Measurements from ENCODE around the gene CPNE4.

The CPNE4 gene

DNA sequence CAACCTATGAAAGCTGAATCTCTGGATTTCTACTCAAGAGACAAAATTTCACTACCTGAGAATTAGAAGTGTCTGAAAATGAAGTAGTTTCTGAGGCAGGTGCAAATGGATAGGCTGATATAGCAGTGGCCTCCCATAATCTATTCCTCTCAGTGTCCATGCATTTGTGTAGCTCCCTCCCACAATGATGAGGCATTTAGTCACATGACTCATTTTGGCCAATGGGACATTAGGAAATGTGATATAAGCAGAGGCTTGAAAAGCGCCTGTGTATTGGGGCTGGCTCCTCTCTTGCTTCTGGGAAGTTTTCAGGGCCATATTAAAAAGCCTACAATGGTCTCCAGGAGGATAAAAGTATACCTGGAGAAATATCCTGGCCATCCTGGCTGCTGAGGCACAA is 452.4 kb downstream of the CPNE4 start:
- peaks cover 4% of the 10 kb centered on the region for H3K27me3 Mint-ChIP-seq
- no peaks in the 10 kb centered on the region for H3K9me3 Mint-ChIP-seq
- no peaks in the 10 kb centered on the region for H3K36me3 Mint-ChIP-seq
- no peaks in the 10 kb centered on the region for H3K4me1 Mint-ChIP-seq
- no peak overlapping the region for H3K4me3 Mint-ChIP-seq
- no peak overlapping the region for H3K27ac Mint-ChIP-seq

DNA sequence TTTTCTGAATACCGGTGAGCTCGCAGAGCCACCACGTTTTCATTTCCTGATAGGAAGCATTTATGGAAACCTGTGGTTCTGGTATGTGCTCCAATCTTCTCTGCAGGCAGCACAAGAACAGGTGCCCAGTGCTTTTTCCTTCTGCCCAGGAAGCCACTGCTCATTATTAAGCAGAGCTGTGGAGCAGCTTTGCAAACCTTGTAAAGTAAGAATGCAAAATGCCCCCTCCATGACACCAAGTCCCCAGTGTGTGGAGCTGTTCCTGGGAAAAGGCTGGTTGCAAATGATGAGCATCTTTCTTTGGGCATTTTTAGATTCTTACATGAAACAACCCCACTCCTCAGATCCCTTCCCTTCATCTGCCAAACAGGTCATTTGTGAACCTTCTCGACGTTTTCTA is 466.4 kb downstream of the CPNE4 start:
- H3K9me3 Mint-ChIP-seq, result no peaks in the 10 kb centered on the region
- H3K4me1 Mint-ChIP-seq, result no peaks in the 10 kb centered on the region
- H3K4me3 Mint-ChIP-seq, result no peak overlapping the region
- peaks cover 13% of the 10 kb centered on the region for H3K27me3 Mint-ChIP-seq
- no peaks in the 10 kb centered on the region for H3K36me3 Mint-ChIP-seq
- no peak overlapping the region for H3K27ac Mint-ChIP-seq

DNA sequence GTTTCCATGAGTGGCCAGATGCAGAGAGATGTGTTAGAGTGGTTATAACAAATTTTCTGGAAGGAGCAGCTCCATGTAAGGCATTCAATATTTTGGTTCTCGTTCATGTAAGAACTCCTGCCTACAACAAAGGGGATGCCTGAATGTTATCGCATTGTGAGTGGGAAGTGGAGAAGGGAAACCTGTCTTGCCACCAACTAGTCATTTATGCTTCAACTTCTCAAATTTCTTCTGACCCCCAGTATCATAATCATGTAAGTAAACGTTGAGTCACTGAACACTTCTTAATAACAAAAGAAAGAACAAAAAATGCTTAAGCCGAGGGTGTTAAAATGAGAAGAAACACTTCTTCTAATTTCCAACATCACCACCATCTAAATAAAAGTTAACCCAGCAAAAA is 470.0 kb downstream of the CPNE4 start:
- Mint-ChIP-seq H3K27me3 (peaks cover 22% of the 10 kb centered on the region), H3K9me3 (no peaks in the 10 kb centered on the region), H3K36me3 (no peaks in the 10 kb centered on the region), H3K4me3 (no peak overlapping the region), H3K27ac (no peak overlapping the region), H3K4me1 (no peaks in the 10 kb centered on the region)

DNA sequence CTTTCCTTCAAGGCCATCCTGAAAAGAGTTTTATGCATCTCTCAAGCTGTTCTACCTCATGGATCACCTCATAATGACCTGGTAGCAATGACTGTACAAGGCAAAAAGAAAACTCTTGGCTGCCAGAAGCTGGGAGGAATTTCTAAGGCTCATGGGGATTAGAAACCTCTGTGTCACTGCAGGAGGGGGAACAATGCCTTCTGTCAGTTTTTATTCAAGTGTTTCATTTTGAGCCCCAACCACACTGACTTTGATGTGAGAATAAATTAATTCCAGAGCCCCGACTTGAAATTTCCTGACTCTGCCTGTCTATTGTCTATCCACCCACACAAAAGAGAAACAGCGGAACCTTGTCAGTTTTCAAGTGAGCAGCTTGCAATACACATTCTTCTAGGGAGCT is 473.3 kb downstream of the CPNE4 start:
- no peak overlapping the region for H3K4me3 Mint-ChIP-seq
- no peaks in the 10 kb centered on the region for H3K4me1 Mint-ChIP-seq
- peaks cover 24% of the 10 kb centered on the region for H3K27me3 Mint-ChIP-seq
- H3K36me3 Mint-ChIP-seq, result no peaks in the 10 kb centered on the region
- no peaks in the 10 kb centered on the region for H3K9me3 Mint-ChIP-seq
- no peak overlapping the region for H3K27ac Mint-ChIP-seq

DNA sequence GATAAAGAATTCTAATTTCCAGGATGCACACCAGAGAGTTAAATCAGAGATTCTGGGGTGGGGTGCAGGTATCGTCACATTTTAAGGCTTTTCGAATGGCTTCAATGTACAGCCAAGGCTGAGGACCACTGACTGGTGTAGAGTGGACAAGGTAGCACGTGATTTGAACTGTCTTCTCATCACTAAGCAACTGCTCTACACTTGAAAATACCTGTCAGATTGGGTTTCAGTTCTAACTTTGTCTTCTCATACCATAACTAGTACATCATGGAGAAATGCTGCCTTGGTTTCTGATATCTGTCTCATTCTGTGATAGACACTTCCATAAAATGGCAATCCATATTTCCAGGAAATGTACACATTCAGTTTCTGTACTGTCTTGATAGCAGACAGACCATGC is 474.0 kb downstream of the CPNE4 start:
- no peaks in the 10 kb centered on the region for H3K36me3 Mint-ChIP-seq
- H3K27ac Mint-ChIP-seq, result no peak overlapping the region
- peaks cover 24% of the 10 kb centered on the region for H3K27me3 Mint-ChIP-seq
- H3K4me3 Mint-ChIP-seq, result no peak overlapping the region
- no peaks in the 10 kb centered on the region for H3K9me3 Mint-ChIP-seq
- no peaks in the 10 kb centered on the region for H3K4me1 Mint-ChIP-seq

DNA sequence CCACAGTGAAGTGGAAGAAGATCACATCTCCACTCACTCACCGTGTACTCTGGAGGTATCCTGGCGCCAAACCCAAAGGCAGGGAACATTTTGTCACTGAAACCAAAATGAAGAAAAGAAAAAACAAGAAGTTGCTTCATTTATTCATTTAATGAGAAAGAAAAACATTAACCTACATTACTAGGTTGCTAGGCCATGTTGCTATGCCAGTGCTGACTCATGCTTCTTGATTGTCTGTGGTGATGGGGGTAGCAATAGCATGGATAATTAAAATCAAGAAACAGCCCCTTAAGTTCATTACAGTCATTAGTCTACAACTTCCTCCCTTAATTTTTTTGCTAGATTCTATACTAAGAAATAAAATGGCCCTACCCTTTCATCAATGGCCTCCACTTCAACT is 479.4 kb downstream of the CPNE4 start:
- peaks cover 11% of the 10 kb centered on the region for H3K27me3 Mint-ChIP-seq

DNA sequence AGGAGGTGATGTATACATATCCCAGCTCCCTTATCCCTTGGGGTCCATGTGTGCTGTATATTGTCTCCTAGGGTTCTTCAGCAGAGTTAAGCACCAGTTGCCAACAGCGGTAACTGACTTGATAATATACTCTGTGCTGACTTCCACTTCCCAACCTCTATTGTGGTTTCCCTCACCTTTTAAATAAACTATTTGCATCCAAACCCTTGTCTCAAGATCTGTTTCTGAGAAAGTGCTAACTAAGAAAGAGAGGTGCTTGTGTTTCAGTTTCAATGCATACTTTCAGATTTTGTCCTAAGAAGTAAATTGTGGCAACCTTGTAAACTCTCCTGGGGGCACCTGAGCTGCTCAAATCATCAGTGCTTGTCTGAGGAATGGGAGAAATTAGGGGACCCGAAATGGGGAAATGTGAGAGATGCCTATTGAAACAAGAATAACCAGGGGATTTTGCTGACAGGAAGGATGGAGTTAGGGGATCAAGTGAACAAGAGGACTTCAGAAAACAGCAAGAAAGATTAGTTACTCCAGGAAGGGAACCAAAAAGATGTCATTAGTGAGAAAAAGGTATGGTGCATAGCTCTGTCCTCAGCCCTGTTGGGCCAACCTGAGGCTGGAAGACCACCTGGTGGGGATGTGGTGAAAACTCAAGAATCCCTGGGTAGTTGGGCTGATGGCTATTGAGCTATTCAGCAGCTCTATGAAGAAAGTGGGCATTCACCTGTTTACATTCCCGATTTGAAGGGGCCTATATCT is 481.1 kb downstream of the CPNE4 start:
- H3K9me3 Mint-ChIP-seq, result no peaks in the 10 kb centered on the region

More for the DNA sequence above, 479.4 kb downstream of the CPNE4 start:
- Mint-ChIP-seq H3K36me3 (no peaks in the 10 kb centered on the region), H3K4me3 (no peak overlapping the region), H3K27ac (no peak overlapping the region), H3K9me3 (no peaks in the 10 kb centered on the region), H3K4me1 (no peaks in the 10 kb centered on the region)

DNA sequence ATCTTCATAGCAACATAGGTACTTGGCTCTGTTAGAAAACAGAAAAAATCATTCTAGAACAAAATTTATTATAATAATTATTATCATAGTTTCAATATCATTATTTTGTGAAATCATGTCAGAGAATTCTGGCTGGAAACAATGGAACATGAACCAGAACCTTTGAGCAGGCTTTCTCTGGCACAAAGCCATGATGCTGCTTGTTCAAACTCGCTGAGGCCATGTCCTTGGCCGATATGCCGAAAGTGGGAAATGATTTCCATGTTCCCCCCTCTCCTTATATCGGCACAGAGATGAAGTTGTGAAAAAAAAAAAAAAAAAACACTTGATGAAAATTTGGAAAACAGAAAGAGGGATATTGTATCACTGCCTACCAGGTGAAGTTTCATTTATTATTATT is 483.1 kb downstream of the CPNE4 start:
- no peak overlapping the region for H3K27ac Mint-ChIP-seq
- no peaks in the 10 kb centered on the region for H3K36me3 Mint-ChIP-seq
- H3K4me1 Mint-ChIP-seq, result no peaks in the 10 kb centered on the region
- no peak overlapping the region for H3K4me3 Mint-ChIP-seq
- no peaks in the 10 kb centered on the region for H3K9me3 Mint-ChIP-seq
- H3K27me3 Mint-ChIP-seq, result peaks cover 8% of the 10 kb centered on the region

More for the DNA sequence above, 481.1 kb downstream of the CPNE4 start:
- H3K4me1 Mint-ChIP-seq, result no peaks in the 10 kb centered on the region
- H3K27ac Mint-ChIP-seq, result no peak overlapping the region
- no peak overlapping the region for H3K4me3 Mint-ChIP-seq
- H3K27me3 Mint-ChIP-seq, result peaks cover 9% of the 10 kb centered on the region
- H3K36me3 Mint-ChIP-seq, result no peaks in the 10 kb centered on the region

DNA sequence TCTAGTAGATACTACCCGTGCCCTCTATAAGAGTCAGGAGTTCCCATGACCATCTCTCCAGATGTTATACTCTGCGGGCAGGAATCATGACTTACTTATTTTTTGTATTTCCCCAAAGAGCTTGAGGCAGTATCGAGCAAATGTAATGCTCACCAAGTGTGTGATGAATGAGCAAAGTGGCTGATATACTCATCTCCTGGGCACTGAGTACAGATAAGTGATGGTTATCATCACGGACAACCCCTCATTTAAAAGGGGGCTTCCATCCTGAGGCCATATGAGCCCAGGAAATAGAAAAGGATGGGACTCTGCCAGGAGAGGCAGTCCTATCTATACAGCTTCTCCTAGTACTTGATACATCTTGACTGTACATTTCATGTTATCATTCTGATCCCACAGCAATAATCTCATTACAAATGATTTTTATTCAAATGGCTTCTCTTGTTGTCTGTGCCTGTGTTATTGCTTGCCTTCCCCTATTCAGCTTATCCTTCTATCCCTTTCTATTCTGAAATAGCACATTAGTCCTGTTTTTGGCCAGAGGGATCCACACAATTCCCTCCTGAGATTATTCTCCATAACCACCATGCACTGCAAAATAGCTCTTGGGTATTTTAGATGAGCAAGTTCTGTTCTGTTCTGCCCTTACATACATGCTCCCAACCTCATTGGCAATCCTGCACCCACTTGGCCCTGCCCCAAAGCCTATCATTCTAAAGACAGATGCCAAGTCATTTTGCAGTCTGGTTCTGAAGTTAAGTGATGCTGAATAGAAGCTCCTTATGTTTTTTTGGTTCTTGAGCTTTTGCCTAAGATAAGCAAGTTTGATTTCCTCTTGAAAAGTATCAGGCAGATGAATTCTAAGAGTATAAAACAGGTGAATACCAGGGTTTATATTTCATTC is 484.0 kb downstream of the CPNE4 start:
- Mint-ChIP-seq H3K4me3 (no peak overlapping the region), H3K36me3 (no peaks in the 10 kb centered on the region), H3K4me1 (no peaks in the 10 kb centered on the region), H3K27me3 (peaks cover 8% of the 10 kb centered on the region), H3K27ac (no peak overlapping the region), H3K9me3 (no peaks in the 10 kb centered on the region)

DNA sequence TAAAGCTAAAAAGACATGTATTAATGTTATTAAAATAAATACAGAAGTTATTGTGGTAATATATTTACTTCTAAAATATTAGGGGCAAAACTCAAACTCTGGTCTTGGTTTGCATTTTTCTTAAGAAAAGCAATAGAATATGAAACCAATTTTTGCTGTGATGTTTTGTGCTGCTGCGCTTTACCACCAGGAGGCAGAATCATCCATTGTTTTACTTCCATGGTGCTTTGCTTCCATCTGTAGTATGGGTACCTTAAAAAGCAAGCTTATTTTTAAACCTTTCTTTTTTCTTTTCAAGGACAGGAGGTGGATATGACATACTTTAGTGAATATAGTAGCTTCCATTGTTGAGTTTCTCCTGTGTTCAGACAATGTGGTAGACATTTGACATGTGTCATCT is 485.5 kb downstream of the CPNE4 start:
- H3K4me1 Mint-ChIP-seq, result no peaks in the 10 kb centered on the region
- H3K36me3 Mint-ChIP-seq, result no peaks in the 10 kb centered on the region
- H3K27me3 Mint-ChIP-seq, result peaks cover 14% of the 10 kb centered on the region
- H3K9me3 Mint-ChIP-seq, result no peaks in the 10 kb centered on the region
- H3K4me3 Mint-ChIP-seq, result no peak overlapping the region
- no peak overlapping the region for H3K27ac Mint-ChIP-seq

DNA sequence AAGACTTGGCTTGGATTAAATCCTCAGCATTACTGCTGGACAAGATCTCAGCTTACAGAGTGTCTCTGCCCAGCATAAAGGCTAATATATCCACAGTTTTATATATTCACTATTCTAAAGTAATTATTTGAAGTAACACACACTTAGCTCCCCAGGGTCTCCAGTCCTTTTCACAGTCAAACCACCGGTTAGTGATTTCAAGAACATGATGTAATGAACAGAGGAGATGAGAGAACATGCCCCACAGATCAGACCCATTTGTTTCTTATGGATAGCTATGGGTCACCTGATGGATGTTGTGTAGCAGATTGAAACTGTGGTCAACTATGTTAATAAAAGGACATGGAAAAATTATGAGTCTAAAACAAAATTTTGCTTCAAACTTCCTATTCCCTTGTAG is 487.2 kb downstream of the CPNE4 start:
- no peaks in the 10 kb centered on the region for H3K36me3 Mint-ChIP-seq
- H3K27ac Mint-ChIP-seq, result no peak overlapping the region
- H3K27me3 Mint-ChIP-seq, result peaks cover 13% of the 10 kb centered on the region
- no peaks in the 10 kb centered on the region for H3K4me1 Mint-ChIP-seq
- H3K9me3 Mint-ChIP-seq, result no peaks in the 10 kb centered on the region
- no peak overlapping the region for H3K4me3 Mint-ChIP-seq

DNA sequence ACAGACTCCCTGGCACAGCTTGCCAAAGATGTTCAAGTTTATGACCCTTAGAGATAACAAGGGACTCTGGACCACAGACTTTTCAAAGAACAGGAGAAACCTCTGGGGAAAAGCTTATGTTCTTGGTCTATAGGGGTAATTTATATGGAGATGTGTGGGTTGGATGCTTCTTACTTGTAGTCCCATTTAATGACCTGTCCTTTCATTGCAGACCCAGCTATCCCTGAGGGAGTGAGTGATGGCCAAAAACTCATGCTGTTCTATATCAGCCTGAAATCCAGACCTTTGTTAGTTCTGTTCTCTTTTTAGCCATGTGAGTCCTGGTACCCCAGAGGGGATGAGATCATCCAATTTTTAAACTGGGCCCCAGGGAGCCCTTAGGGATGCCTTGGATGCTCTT is 488.4 kb downstream of the CPNE4 start:
- H3K9me3 Mint-ChIP-seq, result no peaks in the 10 kb centered on the region
- H3K4me1 Mint-ChIP-seq, result no peaks in the 10 kb centered on the region
- H3K4me3 Mint-ChIP-seq, result no peak overlapping the region
- H3K27ac Mint-ChIP-seq, result no peak overlapping the region
- H3K27me3 Mint-ChIP-seq, result peaks cover 13% of the 10 kb centered on the region
- H3K36me3 Mint-ChIP-seq, result no peaks in the 10 kb centered on the region

DNA sequence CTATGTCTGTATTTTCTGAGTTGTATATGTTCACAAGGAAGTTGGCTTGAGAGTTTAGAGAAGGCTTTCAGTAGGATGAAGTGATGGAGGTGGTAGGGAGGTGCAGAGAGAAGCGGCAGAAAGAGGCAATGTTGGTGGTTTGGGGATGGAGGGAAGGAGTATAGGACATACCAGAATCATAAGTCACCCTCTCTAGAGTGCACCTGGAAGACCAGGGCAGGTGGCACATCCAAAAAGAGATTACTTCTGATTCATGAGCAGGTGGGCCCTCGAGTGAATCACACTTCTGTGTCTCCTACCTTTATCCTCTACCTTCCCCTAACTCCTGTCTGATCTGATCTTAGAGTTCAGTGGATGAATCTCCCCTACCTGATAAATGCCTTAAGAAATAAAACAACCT is 490.3 kb downstream of the CPNE4 start:
- no peaks in the 10 kb centered on the region for H3K9me3 Mint-ChIP-seq
- peaks cover 20% of the 10 kb centered on the region for H3K27me3 Mint-ChIP-seq
- no peaks in the 10 kb centered on the region for H3K36me3 Mint-ChIP-seq
- H3K4me1 Mint-ChIP-seq, result no peaks in the 10 kb centered on the region
- no peak overlapping the region for H3K4me3 Mint-ChIP-seq
- H3K27ac Mint-ChIP-seq, result no peak overlapping the region

DNA sequence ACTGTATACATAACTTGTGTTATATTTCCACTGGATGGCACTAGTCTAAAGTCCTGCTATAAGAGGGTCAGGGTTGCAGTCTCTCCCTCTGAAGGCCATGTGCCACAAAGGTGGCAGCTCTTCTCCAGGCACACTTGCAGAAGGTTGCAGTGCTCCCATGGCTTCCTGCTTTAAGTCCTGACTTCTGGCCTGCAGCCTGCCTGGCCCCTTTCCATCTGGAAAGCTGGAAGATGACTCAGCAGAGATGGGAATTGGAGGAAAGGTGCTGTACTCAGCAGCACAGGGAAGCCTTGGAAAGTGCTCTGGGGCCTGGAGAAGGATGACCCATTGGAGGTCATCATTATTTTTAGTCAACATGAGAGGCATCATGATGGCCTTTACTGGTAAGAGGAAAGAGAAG is 491.1 kb downstream of the CPNE4 start:
- Mint-ChIP-seq H3K4me3 (no peak overlapping the region), H3K27ac (no peak overlapping the region), H3K36me3 (no peaks in the 10 kb centered on the region), H3K9me3 (no peaks in the 10 kb centered on the region), H3K27me3 (peaks cover 19% of the 10 kb centered on the region), H3K4me1 (no peaks in the 10 kb centered on the region)

DNA sequence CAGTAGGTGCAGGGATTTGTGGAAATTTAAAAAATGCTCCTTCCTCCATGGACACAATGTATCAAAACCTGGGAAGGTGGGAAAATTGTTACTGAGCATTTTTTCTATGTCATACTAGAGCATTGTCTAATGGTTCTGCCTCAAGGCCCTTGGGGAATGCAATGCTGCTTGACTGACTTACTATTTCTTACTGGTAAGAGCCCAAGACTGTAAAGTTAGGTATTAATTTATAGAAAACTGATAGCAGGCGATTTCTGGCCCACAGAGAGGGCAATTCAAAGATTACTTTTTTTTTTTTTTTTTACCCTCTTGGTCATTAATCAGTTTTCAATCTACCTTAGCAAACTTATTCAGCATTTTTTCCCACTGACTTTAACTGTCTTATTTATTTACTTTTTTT is 493.5 kb downstream of the CPNE4 start:
- H3K27me3 Mint-ChIP-seq, result peaks cover 18% of the 10 kb centered on the region
- no peaks in the 10 kb centered on the region for H3K4me1 Mint-ChIP-seq
- no peaks in the 10 kb centered on the region for H3K9me3 Mint-ChIP-seq
- no peak overlapping the region for H3K27ac Mint-ChIP-seq
- H3K36me3 Mint-ChIP-seq, result no peaks in the 10 kb centered on the region
- H3K4me3 Mint-ChIP-seq, result no peak overlapping the region

DNA sequence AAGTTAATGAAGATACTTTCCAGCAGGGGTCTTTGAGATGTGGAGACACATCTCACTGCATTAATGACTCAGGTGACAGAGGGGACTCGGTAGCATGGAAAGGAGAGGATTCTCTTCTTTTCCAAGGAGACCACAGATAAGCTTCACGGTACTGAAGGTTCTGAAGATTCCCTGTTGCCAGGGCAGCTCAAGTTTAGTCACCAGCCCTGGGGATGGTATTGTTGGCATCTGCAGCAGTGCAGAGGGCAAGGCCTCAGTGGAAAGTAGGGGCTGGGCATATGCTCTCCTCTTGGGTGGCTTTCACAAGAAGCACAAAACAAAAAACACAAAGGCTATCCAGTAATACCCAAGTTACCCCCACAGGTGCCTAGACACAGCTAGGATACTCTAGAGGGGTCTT is 494.0 kb downstream of the CPNE4 start:
- H3K27me3 Mint-ChIP-seq, result peaks cover 20% of the 10 kb centered on the region
- no peaks in the 10 kb centered on the region for H3K36me3 Mint-ChIP-seq
- H3K9me3 Mint-ChIP-seq, result no peaks in the 10 kb centered on the region
- H3K4me3 Mint-ChIP-seq, result no peak overlapping the region
- no peaks in the 10 kb centered on the region for H3K4me1 Mint-ChIP-seq
- H3K27ac Mint-ChIP-seq, result no peak overlapping the region

Data from activated naive CD4-positive, alpha-beta T cell treated with anti-CD3 and anti-CD28 coated beads, Interleukin-2, amount 50 U/mL, for 24 hours (primary cell).